Hippocampal formation (tissue), 2 donors: ENCODE results near the gene PTPRD.

Experiments used
- DNase-seq, 2 donors: peaks; one replicate each; lab custom pipeline; 2025; lab: John Stamatoyannopoulos, UW

PTPRD gene

GRCh38 chr9:9893837-9894236 lies 719.0 kb downstream of the PTPRD start:
- no peak for DNase-seq

GRCh38 chr9:9892217-9892616 lies 720.6 kb downstream of the PTPRD start:
- DNase-seq: no peak

GRCh38 chr9:9881692-9882091 lies 731.1 kb downstream of the PTPRD start:
- no peak for DNase-seq

- DNase-seq: no peak
These were observed 738.5 kb downstream of the PTPRD start for GRCh38 chr9:9874270-9874669.

- no peak for DNase-seq
These were observed 750.5 kb downstream of the PTPRD start for GRCh38 chr9:9862235-9862810.

GRCh38 chr9:9855177-9856078 lies 757.4 kb downstream of the PTPRD start:
- no peak for DNase-seq

- DNase-seq: no peak
These were observed 765.1 kb downstream of the PTPRD start for GRCh38 chr9:9847750-9848149.

- no peak for DNase-seq
These were observed 766.2 kb downstream of the PTPRD start for GRCh38 chr9:9846557-9846956.

GRCh38 chr9:9820436-9820835 lies 792.4 kb downstream of the PTPRD start:
- DNase-seq: no peak

- DNase-seq: no peak
These were observed 792.9 kb downstream of the PTPRD start for GRCh38 chr9:9819886-9820285.

GRCh38 chr9:9817176-9817575 lies 795.6 kb downstream of the PTPRD start:
- no peak for DNase-seq

GRCh38 chr9:9804109-9804508 lies 808.7 kb downstream of the PTPRD start:
- DNase-seq: no peak

- no peak for DNase-seq
These were observed 813.5 kb downstream of the PTPRD start for GRCh38 chr9:9799287-9799686.

GRCh38 chr9:9792144-9792857 lies 820.5 kb downstream of the PTPRD start:
- DNase-seq: no peak

- DNase-seq: peak in 1 of 2 donors; percentile 45
These were observed 821.2 kb downstream of the PTPRD start for GRCh38 chr9:9791611-9792010.

GRCh38 chr9:9790216-9790872 lies 822.5 kb downstream of the PTPRD start:
- peak in 1 of 2 donors; percentile 56 for DNase-seq

GRCh38 chr9:9783711-9784110 lies 829.1 kb downstream of the PTPRD start:
- DNase-seq: no peak

GRCh38 chr9:9783211-9783610 lies 829.6 kb downstream of the PTPRD start:
- peak in 1 of 2 donors; percentile 9 for DNase-seq

GRCh38 chr9:9778293-9778692 lies 834.5 kb downstream of the PTPRD start:
- DNase-seq: no peak

GRCh38 chr9:9774471-9774870 lies 838.3 kb downstream of the PTPRD start:
- no peak for DNase-seq

GRCh38 chr9:9771314-9771713 lies 841.5 kb downstream of the PTPRD start:
- DNase-seq: no peak

GRCh38 chr9:9764821-9765220 lies 848.0 kb downstream of the PTPRD start:
- DNase-seq: no peak
